ENCODE data around the gene CENPT. TPM values are rescaled to one million over a fixed set of nuclear protein-coding genes. Genes with fewer than 3 reads are reported as not detected.

Gene CENPT
- total and polyA plus RNA-seq, 9 donors = 18.4 to 57.4 (median 42.0) TPM

- DNase-seq = peak in 3 of 5 donors; percentile 33 to 53 (median 49)
- peaks cover 19% of the 10 kb centered on the region for H3K4me1 ChIP-seq (ENCODE audit: insufficient read depth)
- WGBS, 3 donors = 29 to 61% (median 45%) methylated on average over 10 of the region's 10 CpGs
- H3K27ac ChIP-seq = no peak overlapping the region
- H3K4me3 ChIP-seq = no peak overlapping the region
- H3K27me3 ChIP-seq = no peaks in the 10 kb centered on the region
- no peaks in the 10 kb centered on the region for H3K36me3 ChIP-seq
- H3K9me3 ChIP-seq = no peaks in the 10 kb centered on the region
- intact Hi-C loops (cut with DNase I) = no loop called here
- no peak for TF ChIP-seq EP300 (IDR thresholded peaks at IDR 0.05)
- TF ChIP-seq CTCF (IDR thresholded peaks at IDR 0.05) = no peak
- TF ChIP-seq POLR2A (IDR thresholded peaks at IDR 0.05) = no peak
Observed at GRCh38 chr16:67855789-67856188, 8.3 kb upstream of the CENPT start.

GRCh38 chr16:67853670-67854069 is 6.2 kb upstream of the CENPT start:
- no peak overlapping the region for H3K27ac ChIP-seq
- H3K9me3 ChIP-seq = no peaks in the 10 kb centered on the region
- intact Hi-C loops (cut with DNase I) = no loop called here
- no peaks in the 10 kb centered on the region for H3K27me3 ChIP-seq
- 98 to 100% (median 98%) methylated on average over 3 of the region's 3 CpGs for WGBS, 3 donors
- no peak for TF ChIP-seq CTCF (IDR thresholded peaks at IDR 0.05)
- TF ChIP-seq EP300 (IDR thresholded peaks at IDR 0.05) = no peak
- no peak for TF ChIP-seq POLR2A (IDR thresholded peaks at IDR 0.05)
- no peaks in the 10 kb centered on the region for H3K36me3 ChIP-seq
- H3K4me3 ChIP-seq = no peak overlapping the region
- peaks cover 19% of the 10 kb centered on the region for H3K4me1 ChIP-seq (ENCODE audit: insufficient read depth)
- DNase-seq = no peak

GRCh38 chr16:67848118-67848517 is 625 bp upstream of the CENPT start:
- no peak for DNase-seq
- TF ChIP-seq EP300 (IDR thresholded peaks at IDR 0.05) = no peak
- no peak for TF ChIP-seq CTCF (IDR thresholded peaks at IDR 0.05)
- no peak for TF ChIP-seq POLR2A (IDR thresholded peaks at IDR 0.05)
- intact Hi-C loops (cut with DNase I) = no loop called here
- Histone ChIP-seq H3K4me3 (peak overlapping the region; percentile 93), H3K36me3 (no peaks in the 10 kb centered on the region), H3K4me1 (ENCODE audit: insufficient read depth) (peaks cover 16% of the 10 kb centered on the region), H3K27me3 (no peaks in the 10 kb centered on the region), H3K27ac (no peak overlapping the region), H3K9me3 (no peaks in the 10 kb centered on the region)
- 61 to 77% (median 66%) methylated on average over 11 of the region's 11 CpGs for WGBS, 3 donors

- Histone ChIP-seq H3K4me1 (ENCODE audit: insufficient read depth) (peaks cover 16% of the 10 kb centered on the region), H3K27me3 (no peaks in the 10 kb centered on the region), H3K9me3 (no peaks in the 10 kb centered on the region), H3K27ac (peak within 1 kb of the TSS; percentile 53 to 96), H3K36me3 (no peaks in the 10 kb centered on the region), H3K4me3 (peak within 1 kb of the TSS; percentile 93)
- peak; percentile 95 to 97 (median 96) for DNase-seq
- intact Hi-C loops (cut with DNase I) = no loop called here
- WGBS, 3 donors = 0 to 1% (median 1%) methylated on average over 37 to 57 of the region's 57 CpGs
- TF ChIP-seq POLR2A (IDR thresholded peaks at IDR 0.05) (peak; percentile 56), EP300 (IDR thresholded peaks at IDR 0.05) (no peak)
Observed at GRCh38 chr16:67846320-67847063, 1.0 kb downstream of the CENPT start, which contains the start of gene NUTF2. Gene NUTF2 (plus strand): TSS chr16:67846933. CDS start chr16:67865131, 18,198 bp downstream.

- Histone ChIP-seq H3K36me3 (no peaks in the 10 kb centered on the region), H3K27ac (peak overlapping the region; percentile 53 to 96), H3K27me3 (no peaks in the 10 kb centered on the region), H3K4me1 (ENCODE audit: insufficient read depth) (peaks cover 16% of the 10 kb centered on the region), H3K4me3 (peak overlapping the region; percentile 93), H3K9me3 (no peaks in the 10 kb centered on the region)
- 11 to 21% (median 14%) methylated on average over 2 of the region's 2 CpGs for WGBS, 3 donors
- intact Hi-C loops (cut with DNase I) = no loop called here
- no peak for DNase-seq
- no peak for TF ChIP-seq EP300 (IDR thresholded peaks at IDR 0.05)
- TF ChIP-seq CTCF (IDR thresholded peaks at IDR 0.05) = no peak
- TF ChIP-seq POLR2A (IDR thresholded peaks at IDR 0.05) = no peak
Observed at GRCh38 chr16:67846063-67846319, 1.5 kb downstream of the CENPT start.

Measured in ovary (tissue), 9 donors.